ENCODE data around the gene CNTNAP2. TPM values are rescaled to one million over a fixed set of nuclear protein-coding genes. Genes with fewer than 3 reads are reported as not detected.

The CNTNAP2 gene
- total and polyA plus RNA-seq, 2 experiments from 2014 or later, result not detected

GRCh38 chr7:148266795-148267194 is 2150.2 kb downstream of the CNTNAP2 start:
- no peaks in the 10 kb centered on the region for H3K9me3 ChIP-seq (ENCODE audit: low read depth)
- no peaks in the 10 kb centered on the region for H3K4me1 ChIP-seq (ENCODE audit: insufficient read depth)
- no peak overlapping the region for H3K27ac ChIP-seq
- H3F3A ChIP-seq (ENCODE audit: insufficient read depth), result no peaks in the 10 kb centered on the region
- no peaks in the 10 kb centered on the region for H4K20me1 ChIP-seq (ENCODE audit: insufficient read depth)
- DNase-seq, result no peak
- in situ Hi-C loops (cut with MboI), result loop anchor here (25.0 kb wide), 1 partner anchor 696 kb away; no protein-coding TSS in a partner anchor
- H2AFZ ChIP-seq, result no peak overlapping the region
- H3K4me3 ChIP-seq, result no peak overlapping the region
- H3K4me2 ChIP-seq (ENCODE audit: unreplicated experiment), result no peak overlapping the region
- TF ChIP-seq EZH2 (IDR thresholded peaks at IDR 0.05; ENCODE audit: insufficient read depth, poor library complexity, severe bottlenecking) (no peak), EZH2phosphoT487 (IDR thresholded peaks at IDR 0.05; ENCODE audit: insufficient read depth, low read depth) (no peak)
- H3K9me2 ChIP-seq (ENCODE audit: insufficient read depth), result no peaks in the 10 kb centered on the region
- no peaks in the 10 kb centered on the region for H3K36me3 ChIP-seq (ENCODE audit: low read depth)
- H3K79me2 ChIP-seq (ENCODE audit: insufficient read depth), result no peaks in the 10 kb centered on the region
- no peak overlapping the region for H3K9ac ChIP-seq
- H3K27me3 ChIP-seq (replicated peaks; ENCODE audit: insufficient read depth), result no peaks in the 10 kb centered on the region
- whole genome bisulfite sequencing, 2 experiments (ENCODE audit: low coverage in 1 of 2, low lambda C conversion rate in 2 of 2, missing lambda C conversion rate in 2 of 2), result 42 to 46% methylated on average over 8 of the region's 8 CpGs

- Histone ChIP-seq H3K36me3 (ENCODE audit: low read depth) (no peaks in the 10 kb centered on the region), H3K27me3 (replicated peaks; ENCODE audit: insufficient read depth) (no peaks in the 10 kb centered on the region)
- in situ Hi-C loops (cut with MboI), result loop anchor here (25.0 kb wide), 1 partner anchor 692 kb away; no protein-coding TSS in a partner anchor
These were observed 2154.0 kb downstream of the CNTNAP2 start for GRCh38 chr7:148270576-148270975.

GRCh38 chr7:148274118-148274517 is 2157.5 kb downstream of the CNTNAP2 start:
- no peak overlapping the region for H3K27ac ChIP-seq
- WGBS, 2 experiments (ENCODE audit: low coverage in 1 of 2, low lambda C conversion rate in 2 of 2, missing lambda C conversion rate in 2 of 2), result 23 to 24% methylated on average over 3 of the region's 3 CpGs
- H3K79me2 ChIP-seq (ENCODE audit: insufficient read depth), result no peaks in the 10 kb centered on the region
- no peak overlapping the region for H3K4me2 ChIP-seq (ENCODE audit: unreplicated experiment)
- H3K9me3 ChIP-seq (ENCODE audit: low read depth), result no peaks in the 10 kb centered on the region
- no peak overlapping the region for H2AFZ ChIP-seq
- no peak overlapping the region for H3K9ac ChIP-seq
- in situ Hi-C loops (cut with MboI), result loop anchor here (25.0 kb wide), 1 partner anchor 688 kb away; no protein-coding TSS in a partner anchor
- DNase-seq, result no peak
- no peaks in the 10 kb centered on the region for H3K4me1 ChIP-seq (ENCODE audit: insufficient read depth)
- no peaks in the 10 kb centered on the region for H3K27me3 ChIP-seq (replicated peaks; ENCODE audit: insufficient read depth)
- H4K20me1 ChIP-seq (ENCODE audit: insufficient read depth), result no peaks in the 10 kb centered on the region
- no peaks in the 10 kb centered on the region for H3F3A ChIP-seq (ENCODE audit: insufficient read depth)
- no peaks in the 10 kb centered on the region for H3K9me2 ChIP-seq (ENCODE audit: insufficient read depth)
- no peak for TF ChIP-seq EZH2phosphoT487 (IDR thresholded peaks at IDR 0.05; ENCODE audit: insufficient read depth, low read depth)
- TF ChIP-seq EZH2 (IDR thresholded peaks at IDR 0.05; ENCODE audit: insufficient read depth, poor library complexity, severe bottlenecking), result no peak
- H3K36me3 ChIP-seq (ENCODE audit: low read depth), result no peaks in the 10 kb centered on the region
- no peak overlapping the region for H3K4me3 ChIP-seq

More at GRCh38 chr7:148270576-148270975, 2154.0 kb downstream of the CNTNAP2 start:
- H3K79me2 ChIP-seq (ENCODE audit: insufficient read depth), result no peaks in the 10 kb centered on the region
- H3K27ac ChIP-seq, result no peak overlapping the region
- no peaks in the 10 kb centered on the region for H4K20me1 ChIP-seq (ENCODE audit: insufficient read depth)
- H3K4me1 ChIP-seq (ENCODE audit: insufficient read depth), result no peaks in the 10 kb centered on the region
- H3K9me2 ChIP-seq (ENCODE audit: insufficient read depth), result no peaks in the 10 kb centered on the region
- no peak overlapping the region for H2AFZ ChIP-seq
- no peak overlapping the region for H3K9ac ChIP-seq
- H3K4me2 ChIP-seq (ENCODE audit: unreplicated experiment), result no peak overlapping the region
- TF ChIP-seq EZH2phosphoT487 (IDR thresholded peaks at IDR 0.05; ENCODE audit: insufficient read depth, low read depth) (no peak), EZH2 (IDR thresholded peaks at IDR 0.05; ENCODE audit: insufficient read depth, poor library complexity, severe bottlenecking) (no peak)
- 37 to 49% methylated on average over 4 of the region's 4 CpGs for whole genome bisulfite sequencing, 2 experiments (ENCODE audit: low coverage in 1 of 2, low lambda C conversion rate in 2 of 2, missing lambda C conversion rate in 2 of 2)
- H3K4me3 ChIP-seq, result no peak overlapping the region
- no peaks in the 10 kb centered on the region for H3F3A ChIP-seq (ENCODE audit: insufficient read depth)
- H3K9me3 ChIP-seq (ENCODE audit: low read depth), result no peaks in the 10 kb centered on the region
- no peak for DNase-seq

- WGBS, 2 experiments (ENCODE audit: low coverage in 1 of 2, low lambda C conversion rate in 2 of 2, missing lambda C conversion rate in 2 of 2), result 9 to 10% methylated on average over 4 of the region's 4 CpGs
- TF ChIP-seq EZH2 (IDR thresholded peaks at IDR 0.05; ENCODE audit: insufficient read depth, poor library complexity, severe bottlenecking) (no peak), EZH2phosphoT487 (IDR thresholded peaks at IDR 0.05; ENCODE audit: insufficient read depth, low read depth) (no peak)
- no peaks in the 10 kb centered on the region for H3K4me1 ChIP-seq (ENCODE audit: insufficient read depth)
These were observed 2158.8 kb downstream of the CNTNAP2 start for GRCh38 chr7:148275359-148275890.

More at GRCh38 chr7:148275359-148275890, 2158.8 kb downstream of the CNTNAP2 start:
- Histone ChIP-seq H3K27ac (no peak overlapping the region), H3F3A (ENCODE audit: insufficient read depth) (no peaks in the 10 kb centered on the region), H3K4me3 (no peak overlapping the region), H3K9me2 (ENCODE audit: insufficient read depth) (no peaks in the 10 kb centered on the region), H4K20me1 (ENCODE audit: insufficient read depth) (no peaks in the 10 kb centered on the region), H3K36me3 (ENCODE audit: low read depth) (no peaks in the 10 kb centered on the region), H3K27me3 (replicated peaks; ENCODE audit: insufficient read depth) (no peaks in the 10 kb centered on the region), H2AFZ (no peak overlapping the region), H3K79me2 (ENCODE audit: insufficient read depth) (no peaks in the 10 kb centered on the region), H3K4me2 (ENCODE audit: unreplicated experiment) (no peak overlapping the region), H3K9me3 (ENCODE audit: low read depth) (no peaks in the 10 kb centered on the region), H3K9ac (no peak overlapping the region)
- no peak for DNase-seq
- in situ Hi-C loops (cut with MboI), result no loop called here

Measured in GM23248 (cell line).